GM21529 (cell line): Measurements from ENCODE around the gene FAM174B.

Source experiments
- ATAC-seq: cut with Tn5 transposase; IDR thresholded peaks from one replicate; pipeline ENCODE4 v1.9.1; 2021; ENCODE audit not compliant: unreplicated experiment

Gene FAM174B

DNA sequence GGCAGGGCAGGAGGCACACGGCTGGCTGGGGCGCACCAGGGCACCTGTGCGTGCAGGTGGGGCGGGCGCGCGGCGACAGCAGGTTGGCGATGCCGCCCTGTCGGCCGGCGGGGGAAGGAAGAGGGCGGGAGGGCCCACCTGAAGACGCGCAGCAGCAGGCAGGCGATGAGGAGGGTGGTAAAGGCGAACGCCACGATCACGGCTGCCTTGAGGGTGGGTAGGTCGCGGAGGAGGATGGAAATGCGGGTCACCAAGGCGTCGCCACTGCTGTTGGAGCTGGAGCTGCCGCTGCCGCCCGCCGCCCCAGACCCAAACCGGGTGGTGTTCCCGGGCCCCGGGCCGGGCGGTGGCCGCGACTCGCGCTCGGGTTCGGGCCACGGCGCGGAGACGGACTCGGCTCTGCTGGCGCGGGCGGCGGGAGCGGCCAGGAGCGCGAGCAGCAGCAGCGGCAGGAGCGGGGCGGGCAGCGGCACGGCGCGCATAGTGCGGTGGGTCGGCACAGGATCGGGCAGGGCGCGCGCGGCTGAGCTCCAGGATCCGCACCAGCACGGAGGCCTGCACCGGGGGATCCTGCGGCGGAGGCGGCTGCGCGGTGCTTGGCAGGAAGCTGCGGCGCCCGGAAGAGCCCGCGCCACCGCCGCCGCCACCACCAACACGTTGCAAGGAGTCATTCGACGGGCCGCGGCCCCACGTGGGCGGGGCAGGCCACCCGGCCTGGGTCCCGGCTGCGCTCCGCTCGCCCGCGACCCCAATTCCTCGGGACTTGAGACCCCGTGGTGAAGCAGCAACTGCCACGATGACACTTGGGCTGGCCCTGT is at the start of gene FAM174B:
Gene FAM174B, minus strand, starts transcription at position 598 of the 818 bp plus-strand sequence.
- ATAC-seq, result peak; percentile 62

DNA sequence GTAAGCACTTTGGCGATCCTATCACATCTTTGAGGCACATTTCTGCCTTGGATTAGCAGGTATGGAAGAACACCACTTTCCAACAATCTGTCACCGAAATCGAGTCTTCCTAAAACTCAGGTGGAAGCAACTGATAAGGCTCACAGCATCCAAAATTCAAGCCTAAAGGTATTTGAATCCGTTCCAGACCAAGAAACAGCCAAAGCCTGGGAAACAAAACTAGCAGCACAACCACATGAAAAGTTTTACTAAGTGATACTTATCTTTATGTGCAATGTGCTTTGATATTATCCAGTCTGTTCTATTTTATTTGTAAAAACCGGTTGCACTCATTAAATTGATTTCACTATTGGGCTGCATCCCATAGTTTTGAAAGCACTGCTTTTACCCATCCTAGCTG is 40.5 kb upstream of the FAM174B start:
- no peak for ATAC-seq

DNA sequence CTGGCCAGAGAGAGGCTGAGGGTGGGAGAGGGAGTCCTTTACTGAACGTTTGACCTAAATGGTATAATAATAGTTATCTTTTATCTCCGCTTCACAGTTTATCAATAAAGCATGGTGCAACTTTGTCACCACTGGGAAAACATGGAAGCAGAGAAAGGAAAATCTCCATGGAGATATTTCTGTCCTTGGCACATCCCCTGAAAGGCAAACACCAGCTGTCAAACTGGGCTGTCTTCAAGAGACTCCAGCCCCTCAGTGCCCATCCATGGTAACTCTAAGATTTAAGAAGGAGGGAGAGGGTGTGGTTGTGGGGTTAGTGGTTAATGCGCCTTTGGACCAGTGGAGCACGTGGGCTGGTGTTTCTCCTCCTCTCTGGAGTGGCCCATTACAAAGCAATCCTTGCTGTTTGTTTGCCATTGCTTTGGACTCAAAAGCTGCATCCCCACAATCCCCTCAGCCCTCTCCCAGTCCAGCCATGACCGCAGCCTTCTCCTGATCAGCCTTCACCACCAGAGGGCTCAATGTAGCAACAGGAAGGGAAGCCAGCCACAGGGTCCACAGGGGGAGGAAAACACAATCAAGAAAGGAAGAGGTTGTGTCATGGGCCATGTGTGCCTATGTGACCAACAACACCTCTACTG is 38.2 kb upstream of the FAM174B start:
- no peak for ATAC-seq

DNA sequence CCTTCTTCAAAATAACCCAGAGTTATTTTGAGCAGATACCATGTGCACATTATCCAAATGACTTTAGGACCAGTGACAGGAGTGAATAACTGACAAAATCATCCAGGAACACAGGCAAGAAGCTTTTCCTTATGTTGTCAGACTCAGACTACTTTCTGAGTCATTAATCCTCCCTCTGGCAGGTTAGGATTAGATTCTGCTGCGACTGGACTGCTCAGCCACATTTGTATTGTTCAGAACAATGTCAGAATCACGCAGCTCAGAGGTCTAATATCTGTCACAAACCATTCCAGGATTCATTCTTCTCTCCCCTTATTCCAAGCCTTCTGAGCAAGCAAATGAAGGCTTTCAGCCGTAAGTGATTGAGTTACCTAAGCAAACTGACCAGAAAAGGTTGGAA is 34.8 kb upstream of the FAM174B start:
- no peak for ATAC-seq

DNA sequence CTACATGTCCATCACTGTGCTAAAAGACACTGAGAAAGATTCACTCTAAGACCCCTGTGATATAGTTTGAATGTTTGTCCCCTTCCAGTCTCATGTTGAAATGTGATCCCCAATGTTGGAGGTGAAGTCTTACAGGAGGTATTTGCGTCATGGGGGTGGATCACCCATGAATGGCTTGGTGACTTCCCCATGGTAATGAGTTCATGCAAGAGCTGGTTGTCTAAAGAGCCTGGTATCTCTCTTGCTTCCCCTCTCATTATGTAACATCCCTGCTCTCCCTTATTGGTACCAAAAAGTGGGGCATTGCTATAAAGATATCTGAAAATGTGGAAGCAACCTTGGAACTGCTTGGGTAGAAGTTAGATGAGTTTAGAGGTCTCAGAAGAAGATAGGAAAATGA is 32.2 kb upstream of the FAM174B start:
- ATAC-seq, result no peak

DNA sequence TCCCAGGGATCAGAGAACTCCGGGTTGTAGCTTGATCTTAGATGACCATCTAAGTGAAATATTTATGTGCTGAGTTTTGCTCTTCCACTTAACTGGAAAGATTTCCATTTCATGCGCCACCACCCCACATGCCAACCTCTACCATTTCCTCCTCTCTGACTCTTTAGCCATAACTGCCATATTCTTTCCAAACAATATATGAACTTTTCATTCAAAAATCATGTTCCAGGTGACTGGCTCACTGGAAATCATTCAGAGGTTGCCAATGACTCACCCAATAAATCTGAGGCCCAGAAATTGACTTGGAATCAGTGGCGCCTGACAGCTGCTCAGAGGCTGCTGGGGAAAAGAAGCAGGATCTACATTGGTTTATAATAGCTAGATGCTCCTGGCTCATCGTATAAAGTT is 31.6 kb upstream of the FAM174B start:
- ATAC-seq, result no peak

DNA sequence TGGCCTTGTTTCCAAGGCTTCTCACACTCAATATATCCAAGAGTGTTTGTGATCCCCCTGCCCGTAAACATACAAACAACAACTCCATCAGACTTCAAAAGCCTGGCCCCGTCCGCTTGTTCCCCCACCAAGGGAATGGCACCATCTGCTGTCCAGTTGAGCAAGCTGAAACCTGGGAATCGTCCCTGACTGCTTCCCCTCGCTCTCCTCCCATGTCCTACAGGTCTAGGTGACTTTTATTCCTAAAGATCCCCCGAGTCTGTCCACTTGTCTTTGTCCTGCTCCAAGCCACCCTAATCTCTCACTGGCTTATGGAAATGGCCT is 27.9 kb upstream of the FAM174B start:
- peak; percentile 77 for ATAC-seq

DNA sequence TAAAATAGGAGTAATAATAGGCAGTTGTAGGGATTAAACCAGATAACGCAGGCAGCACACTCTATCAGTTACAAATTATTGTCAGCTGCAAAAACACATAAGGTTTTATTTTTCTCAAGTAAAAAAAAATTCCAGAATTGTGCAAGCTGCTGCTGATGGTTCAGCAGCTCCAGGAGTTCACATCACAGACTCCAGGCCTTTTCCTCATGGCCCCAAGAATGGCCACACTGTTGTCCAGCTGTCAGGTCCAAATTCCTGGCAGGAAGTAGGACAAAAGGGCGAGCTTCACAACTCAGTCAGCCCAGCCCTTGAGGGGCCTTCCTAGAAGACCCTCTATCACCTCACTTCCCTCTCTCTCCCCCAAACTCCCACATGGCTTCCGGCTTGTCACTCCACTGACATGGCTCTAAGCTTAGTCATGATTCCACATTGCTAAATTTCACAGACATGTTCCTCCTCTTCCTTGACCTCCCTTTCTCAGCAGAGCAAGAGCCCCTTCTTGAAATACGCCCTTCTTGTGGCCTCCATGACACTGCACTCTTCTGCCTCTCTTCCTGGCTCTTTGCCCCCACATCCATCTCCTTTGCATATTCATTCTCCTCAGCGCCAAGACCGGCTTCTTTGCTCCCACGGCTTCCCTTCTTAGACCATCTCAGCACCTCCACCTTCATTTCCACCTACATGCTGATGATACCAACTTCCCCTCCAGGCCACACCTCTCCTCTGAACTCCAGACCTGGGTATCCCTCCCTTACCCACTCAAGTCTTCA is 27.4 kb upstream of the FAM174B start:
- ATAC-seq, result no peak

DNA sequence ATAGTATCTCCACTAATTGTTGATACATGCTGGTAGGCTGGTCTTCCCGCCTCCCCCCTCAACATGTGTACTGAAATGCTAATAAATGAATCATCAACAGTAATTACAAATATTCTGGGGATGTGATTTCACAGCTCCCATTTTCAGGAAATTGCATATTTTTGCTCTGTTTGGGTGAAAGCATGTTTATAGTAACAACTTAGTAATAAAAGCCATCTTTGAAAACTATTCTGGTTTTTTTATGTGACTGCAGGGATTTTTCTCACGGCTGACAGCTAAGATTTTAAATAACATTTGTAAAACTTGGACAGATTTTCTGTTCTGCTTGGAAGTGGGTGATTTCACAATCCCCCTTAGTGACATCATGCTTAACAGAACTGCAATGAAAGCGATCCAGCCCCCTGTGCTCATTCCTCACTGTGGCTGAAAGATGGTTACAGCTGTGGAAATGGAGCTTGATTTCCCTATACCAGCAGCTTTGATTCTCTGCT is 25.6 kb upstream of the FAM174B start:
- no peak for ATAC-seq

DNA sequence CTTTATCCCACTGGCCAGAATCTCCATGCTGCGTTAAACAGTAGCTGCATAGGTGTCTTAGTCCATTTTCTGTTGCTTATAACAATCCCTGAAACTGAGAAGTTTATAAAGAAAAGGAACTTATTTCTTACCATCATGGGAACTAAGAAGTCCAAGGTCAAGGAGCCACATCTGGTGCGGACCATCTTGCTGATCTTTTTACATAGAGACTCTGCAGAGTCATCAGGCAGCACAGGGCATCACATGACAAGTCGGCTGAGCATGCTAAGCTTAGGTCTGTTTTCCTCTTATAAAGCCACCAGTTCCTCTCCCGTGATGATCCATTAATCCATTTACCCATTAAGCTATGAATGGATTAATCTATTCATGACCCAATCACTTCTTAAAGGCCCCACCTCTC is 22.4 kb upstream of the FAM174B start:
- no peak for ATAC-seq

DNA sequence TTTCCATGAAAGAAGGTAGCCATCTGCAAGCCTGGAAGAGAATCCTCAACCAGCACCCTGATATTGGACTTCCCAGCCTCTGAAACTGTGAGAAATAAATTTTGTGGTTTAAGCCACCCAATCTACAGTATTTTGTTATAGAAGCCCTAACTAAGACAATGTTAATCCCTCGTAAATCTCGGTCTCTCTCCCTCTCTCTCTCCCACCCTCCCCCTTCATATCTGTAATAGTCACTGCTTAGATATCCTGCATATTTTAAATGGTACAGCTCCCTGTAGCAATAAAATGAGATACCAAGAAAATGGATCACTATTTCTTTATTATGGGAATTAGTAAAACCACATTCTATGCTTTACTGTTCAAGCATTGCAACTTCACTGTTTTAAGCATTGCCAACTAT is 21.0 kb upstream of the FAM174B start:
- no peak for ATAC-seq

DNA sequence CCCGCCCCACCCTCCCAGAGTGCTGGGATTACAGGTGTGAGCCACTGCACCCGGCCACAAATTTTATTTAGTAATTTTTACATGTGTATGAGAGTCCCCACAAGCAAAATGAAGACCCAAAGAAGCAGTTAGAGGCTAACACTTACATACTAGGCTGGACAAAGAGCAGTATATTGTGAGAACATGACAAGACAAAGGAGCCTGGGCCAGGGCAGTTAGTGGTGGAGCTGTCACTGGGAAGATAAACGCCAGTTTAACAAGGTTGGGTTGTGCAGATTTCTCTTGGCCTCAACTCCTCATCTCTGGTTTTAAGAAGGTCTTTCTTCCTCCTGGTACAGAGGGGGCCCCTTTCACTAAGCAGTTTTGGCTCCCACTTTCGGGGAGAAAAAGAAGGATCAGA is 19.9 kb upstream of the FAM174B start:
- ATAC-seq, result no peak

DNA sequence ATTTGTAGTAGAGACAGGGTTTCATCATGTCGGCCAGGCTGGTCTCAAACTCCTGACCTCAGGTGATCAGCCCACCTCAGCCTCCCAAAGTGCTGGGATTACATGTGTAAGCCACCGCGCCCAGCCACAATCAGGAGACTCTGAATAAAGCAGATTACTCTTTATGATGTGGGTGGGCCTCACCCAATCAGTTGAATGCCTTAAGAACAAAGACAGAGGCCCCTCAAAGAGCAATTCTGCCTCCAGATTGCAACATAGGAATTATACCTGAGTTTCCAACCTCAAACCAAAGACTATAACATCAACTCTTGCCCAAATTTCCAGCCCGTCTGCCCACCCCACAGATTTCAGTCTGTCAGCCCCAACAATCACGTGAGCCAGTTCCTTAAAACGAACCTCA is 18.8 kb upstream of the FAM174B start:
- no peak for ATAC-seq

DNA sequence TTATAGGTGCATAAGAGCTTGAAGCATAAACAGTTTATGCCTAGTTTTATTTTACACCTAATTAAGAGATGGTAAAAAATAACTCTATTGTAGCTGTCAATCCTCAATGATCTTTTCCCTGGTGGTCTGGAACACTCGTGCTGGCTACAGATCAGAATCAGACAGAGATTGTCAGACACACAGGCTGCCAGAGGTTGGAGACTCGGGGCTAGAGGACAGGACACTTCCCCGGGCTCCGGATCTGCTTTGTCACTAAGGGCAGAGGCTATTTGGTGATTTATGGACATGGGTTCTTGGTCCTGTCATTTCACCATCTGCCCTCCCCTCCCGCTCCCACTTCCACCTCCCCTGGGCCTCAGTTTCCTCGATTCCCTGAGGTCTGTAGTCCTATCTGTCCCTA is 16.5 kb upstream of the FAM174B start:
- ATAC-seq, result no peak

DNA sequence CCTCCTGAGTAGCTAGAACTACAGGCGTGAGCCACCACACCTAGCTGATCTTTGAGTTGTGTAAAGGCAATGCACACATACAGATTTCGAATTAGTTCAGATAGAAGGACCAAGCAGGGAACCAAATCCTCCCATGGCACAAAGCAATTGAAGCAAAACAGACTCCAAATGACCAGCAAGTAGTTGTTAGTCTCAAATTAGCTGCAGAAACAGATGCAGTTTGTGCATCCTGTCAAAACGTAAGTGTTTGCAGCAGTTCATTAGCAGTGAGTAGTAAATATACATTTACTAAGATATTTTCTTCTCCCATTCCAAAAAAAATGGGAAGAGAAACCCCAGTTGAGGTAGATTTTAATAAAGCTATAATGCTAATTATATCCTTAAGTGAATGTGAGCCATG is 15.8 kb upstream of the FAM174B start:
- no peak for ATAC-seq

DNA sequence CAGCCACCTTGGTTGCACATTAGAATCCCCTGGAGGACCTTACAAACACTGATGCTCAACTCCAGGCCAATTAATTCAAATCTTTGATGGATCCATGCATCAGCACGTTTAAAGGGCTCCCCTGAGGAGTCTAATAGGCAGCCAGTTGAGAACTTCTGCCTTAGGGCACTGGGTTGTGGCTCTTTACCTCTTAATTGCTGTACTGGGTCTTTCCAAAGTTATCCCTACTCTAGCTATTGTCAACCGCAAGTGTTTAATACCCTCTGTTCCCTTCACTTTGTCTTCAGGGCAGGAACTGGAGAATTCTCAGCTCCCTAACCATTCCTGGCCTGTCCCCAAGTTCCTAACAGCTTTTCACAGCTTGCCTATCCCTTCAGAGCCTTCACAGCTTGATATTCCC is 15.0 kb upstream of the FAM174B start:
- no peak for ATAC-seq

DNA sequence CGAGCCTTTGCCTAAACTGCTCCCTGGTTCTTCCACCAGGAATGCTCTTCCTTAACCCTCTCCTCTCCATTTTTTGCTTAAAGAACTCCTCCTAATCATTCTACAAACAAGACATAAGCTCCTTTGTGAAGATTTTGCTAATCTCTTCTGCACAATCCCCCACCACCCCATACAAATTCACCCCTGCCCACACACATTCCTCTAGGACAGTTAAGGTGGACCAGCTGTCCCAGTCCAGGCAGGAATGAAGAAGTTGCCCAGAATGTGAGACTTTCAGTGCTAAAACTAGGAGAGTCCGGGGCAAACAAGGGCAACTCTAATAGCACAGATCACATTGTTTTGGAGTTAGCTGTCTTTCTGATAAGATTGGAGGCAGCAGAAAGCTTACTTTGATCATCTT is 13.9 kb upstream of the FAM174B start:
- no peak for ATAC-seq

DNA sequence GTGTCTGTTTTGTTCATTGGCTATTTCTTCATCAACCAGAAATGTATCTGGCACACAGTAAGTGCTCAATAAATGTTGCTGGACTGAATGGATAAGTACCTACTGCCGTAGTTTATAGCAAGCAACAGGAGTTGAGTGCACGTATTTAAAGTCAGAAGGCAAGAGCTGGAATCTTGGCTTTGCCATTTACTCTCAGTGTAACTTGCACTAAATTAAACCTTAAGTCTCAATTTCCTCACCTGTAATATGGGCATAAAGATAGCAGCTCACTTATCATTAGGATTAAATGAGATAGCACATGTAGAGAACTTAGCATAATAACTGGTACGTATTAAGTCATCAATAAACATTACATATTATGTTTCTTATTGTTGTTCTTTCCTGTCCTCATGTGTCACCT is 13.0 kb upstream of the FAM174B start:
- no peak for ATAC-seq

DNA sequence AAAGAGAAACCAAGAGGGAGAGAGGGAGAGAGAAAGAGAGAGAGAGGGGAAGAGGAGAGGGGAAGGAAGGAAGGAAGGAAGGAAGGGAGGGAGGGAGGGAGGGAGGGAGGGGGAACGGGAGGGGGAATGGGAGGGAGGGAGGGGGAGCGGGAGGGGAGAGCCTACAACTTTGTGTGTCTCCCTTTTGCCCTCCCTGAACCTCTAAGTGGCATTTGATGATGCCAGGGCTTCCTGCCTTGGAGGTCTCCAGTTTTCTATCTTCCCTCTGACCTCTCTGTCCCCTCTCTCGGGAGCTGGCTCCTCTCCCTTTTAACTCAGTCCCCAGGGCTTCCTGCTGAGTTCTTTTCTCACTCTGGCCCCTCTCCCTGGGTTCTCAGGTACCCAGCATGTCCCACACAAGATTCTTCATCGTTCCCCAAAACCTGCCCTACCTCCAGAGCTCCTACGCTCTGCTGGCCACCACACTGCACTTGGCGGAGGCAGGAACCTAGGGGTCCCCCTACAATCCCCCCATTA is 12.5 kb upstream of the FAM174B start:
- no peak for ATAC-seq

DNA sequence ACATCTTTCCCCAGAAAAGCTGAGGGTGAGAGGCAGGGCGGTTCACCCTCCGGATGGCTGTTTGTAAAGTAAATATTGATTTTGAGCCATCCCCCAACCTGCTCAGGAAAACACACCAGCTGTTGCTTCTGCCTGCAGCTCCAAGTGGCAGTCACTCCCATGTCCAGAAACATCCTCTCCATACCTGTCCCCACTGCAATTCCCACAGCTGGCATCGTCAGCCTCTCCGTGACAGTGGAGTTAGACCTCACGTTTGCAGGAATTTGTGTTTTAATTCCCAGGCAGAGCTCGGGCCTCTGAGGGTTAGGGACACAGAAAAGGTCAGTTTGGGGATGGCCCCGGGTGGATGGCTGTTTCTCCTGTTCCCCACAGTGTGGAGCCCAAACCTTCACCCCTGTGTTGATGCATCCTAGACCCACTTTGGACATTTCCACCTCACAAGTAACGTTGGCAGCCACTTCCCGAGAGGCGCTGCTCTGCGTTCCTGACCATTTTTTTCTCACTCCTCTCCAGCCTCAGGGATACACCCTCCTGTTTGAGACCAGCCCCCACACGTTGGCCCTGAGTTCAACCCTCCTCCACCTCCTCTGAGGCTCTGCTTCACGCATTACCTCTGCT is 11.8 kb upstream of the FAM174B start:
- no peak for ATAC-seq

DNA sequence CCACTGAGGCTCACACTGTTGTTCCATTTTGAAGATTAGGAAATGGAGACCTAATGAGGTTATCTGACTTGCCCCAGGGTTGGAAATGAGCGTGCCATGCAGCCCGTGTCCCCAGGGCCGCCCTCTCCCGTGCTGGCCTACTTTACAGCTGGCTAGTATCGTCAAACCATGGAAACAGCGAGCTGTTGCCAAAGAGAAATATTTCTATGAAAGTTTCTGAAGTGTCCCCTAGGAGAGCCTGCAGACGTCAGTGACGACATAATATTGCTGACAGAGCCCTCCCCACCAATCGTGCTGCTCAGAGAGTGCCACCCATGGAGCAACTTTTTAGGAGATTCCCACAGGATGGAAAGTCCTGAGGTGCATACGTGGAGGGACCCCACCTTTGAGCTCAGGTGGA is 11.2 kb upstream of the FAM174B start:
- no peak for ATAC-seq
